Adrenal gland (tissue), 12 donors: ENCODE results near the gene ISL1. TPM values are rescaled to one million over a fixed set of nuclear protein-coding genes. Genes with fewer than 3 reads are reported as not detected.

Experiments
- DNase-seq, 7 donors: peaks; one replicate each; pipeline ENCODE4 v3.0.0-alpha.2; 2019 to 2020
- H3K27ac ChIP-seq, 5 donors: fragments of 200-600 bp; sonication (generic) in 4 of 5; 1 replicate in 3 of 5; 2 replicates in 2 of 5; pipeline versions ENCODE4 v1.5.1 to v1.8.0; 2016 to 2020; ENCODE audit warnings: mild to moderate bottlenecking in 1 of 5
- H3K27me3 ChIP-seq: fragments of 200-600 bp; 2 replicates; pipeline ENCODE4 v1.8.0; 2021
- H3K36me3 ChIP-seq, 2 donors: fragments of 200-600 bp; replicated peaks in 1 of 2; 1 replicate in 1 of 2; 2 replicates in 1 of 2; pipeline versions ENCODE4 v1.5.1 to v1.8.0; 2018 to 2022
- H3K4me1 ChIP-seq, 2 donors: fragments of 200-600 bp; replicated peaks in 1 of 2; 1 replicate in 1 of 2; 2 replicates in 1 of 2; pipeline versions ENCODE4 v1.5.1 to v1.8.0; 2018 to 2021
- H3K4me3 ChIP-seq, 4 donors: fragments of 200-600 bp; sonication (generic) in 3 of 4; one replicate each; pipeline ENCODE4 v1.5.1; 2016 to 2018
- H3K9me3 ChIP-seq, 3 donors: fragments of 200-600 bp; sonication (generic) in 1 of 3; replicated peaks in 1 of 3; 1 replicate in 2 of 3; 2 replicates in 1 of 3; pipeline versions ENCODE4 v1.5.1 to v1.8.0; 2016 to 2021
- CTCF ChIP-seq, 6 experiments: fragments of 450-650 bp in 4 of 6; fragments of 200-600 bp in 2 of 6; sonication (generic) in 1 of 6; IDR thresholded peaks; 1 replicate in 5 of 6; 2 replicates in 1 of 6; pipeline versions ENCODE4 v1.5.1 to v1.8.0; 2016 to 2021; ENCODE audit warnings: antibody characterized with exemption in 6 of 6, mild to moderate bottlenecking in 2 of 6, moderate library complexity in 1 of 6
- POLR2A ChIP-seq, 2 donors: fragments of 450-650 bp; IDR thresholded peaks; one replicate each; pipeline ENCODE4 v1.6.1; 2017; ENCODE audit warnings: antibody characterized with exemption in 2 of 2, mild to moderate bottlenecking in 2 of 2, moderate library complexity in 1 of 2
- WGBS, 4 donors: extraction: QIAGEN DNeasy Blood & Tissue Kit in 2 of 4; methylation state at CpG; one replicate each; pipeline versions ENCODE4 v1.1.5 to v1.1.7; 2013 to 2017; 5-methylcytosine and 5-hydroxymethylcytosine counted together
- intact Hi-C, 2 donors: fragments of 100-400 bp; cut with DNase I; formaldehyde crosslinking; loops; one replicate each; pipeline versions ENCODE4 v1.14.1 to v1.15.0; 2022 to 2023
- polyA plus RNA-seq, 3 donors: library from polyadenylated mRNA; stranded (reverse); fragments of 200-250 nt in 2 of 3; fragments of 350-450 nt in 1 of 3; fragmentation: Illumina TruSeq in 1 of 3; extraction: RNeasy Lipid Tissue Mini Kit (QIAGEN cat#74804) in 1 of 3; gene quantifications; one replicate each; pipeline ENCODE4 v1.2.3, GENCODE V29; 2013 to 2014
- total RNA-seq, 9 donors: library from RNA; depleted of rRNA in 4 of 9; stranded (reverse); fragments of >200 nt in 4 of 9; fragments of 120-200 nt in 1 of 9; fragmentation: NEBNext Ultra II Directional in 1 of 9; extraction: Animal tissue kit (Norgen Biotek cat#: 25700) in 1 of 9; gene quantifications; one replicate each; pipeline versions ENCODE4 v1.1.0 to v1.2.4, GENCODE V29; 2013 to 2023
- donor health status: healthy with polysubstance abuse.
- donor health status: Bipolar disorder and iron deficiency.
- donor health status: DM: yes; HTN: yes; CAD: no.
- donor health status: DM: no; HTN: no; CAD: no.
- donor health status: DM: no; HTN: no; CAD: no.
- donor health status: DM: yes; HTN: yes; CAD: no.

The ISL1 gene
- total and polyA plus RNA-seq, 12 donors = 0.13 to 10.0 (median 0.69) TPM; not detected in 4

GRCh38 chr5:51392689-51393199 is 9.5 kb downstream of the ISL1 start:
- intact Hi-C loops = no loop called here
- H3K27ac ChIP-seq = no peak overlapping the region
- H3K9me3 ChIP-seq = no peaks in the 10 kb centered on the region
- H3K27me3 ChIP-seq = peaks cover 46% of the 10 kb centered on the region
- no peaks in the 10 kb centered on the region for H3K36me3 ChIP-seq
- no peak overlapping the region for H3K4me3 ChIP-seq
- peaks cover 0 to 4% of the 10 kb centered on the region in 2 donors for H3K4me1 ChIP-seq
- no peak for DNase-seq
- no peak for TF ChIP-seq POLR2A (IDR thresholded peaks at IDR 0.05)
- no peak for TF ChIP-seq CTCF (IDR thresholded peaks at IDR 0.05)
- 20 to 37% (median 23%) methylated on average over 3 of the region's 3 CpGs for WGBS, 4 donors

GRCh38 chr5:51394609-51395008 is 11.4 kb downstream of the ISL1 start:
- H3K9me3 ChIP-seq = no peaks in the 10 kb centered on the region
- peaks cover 0 to 1% of the 10 kb centered on the region in 2 donors for H3K4me1 ChIP-seq
- WGBS, 4 donors = 26 to 41% (median 30%) methylated on average over 2 of the region's 2 CpGs
- intact Hi-C loops = no loop called here
- DNase-seq = no peak
- H3K27me3 ChIP-seq = peaks cover 48% of the 10 kb centered on the region
- no peak for TF ChIP-seq CTCF (IDR thresholded peaks at IDR 0.05)
- no peaks in the 10 kb centered on the region for H3K36me3 ChIP-seq
- no peak overlapping the region for H3K27ac ChIP-seq
- no peak overlapping the region for H3K4me3 ChIP-seq

GRCh38 chr5:51395245-51395644 is 12.0 kb downstream of the ISL1 start:
- no peak for DNase-seq
- 10 to 35% (median 18%) methylated on average over 6 of the region's 6 CpGs for WGBS, 4 donors
- intact Hi-C loops = no loop called here
- Histone ChIP-seq H3K9me3 (no peaks in the 10 kb centered on the region), H3K36me3 (no peaks in the 10 kb centered on the region), H3K4me3 (no peak overlapping the region), H3K4me1 (no peaks in the 10 kb centered on the region), H3K27me3 (peaks cover 43% of the 10 kb centered on the region), H3K27ac (no peak overlapping the region)
- TF ChIP-seq POLR2A (IDR thresholded peaks at IDR 0.05) (no peak), CTCF (IDR thresholded peaks at IDR 0.05) (no peak)

- Histone ChIP-seq H3K9me3 (no peaks in the 10 kb centered on the region), H3K27ac (no peak overlapping the region), H3K27me3 (peaks cover 42% of the 10 kb centered on the region), H3K4me1 (no peaks in the 10 kb centered on the region), H3K36me3 (no peaks in the 10 kb centered on the region), H3K4me3 (no peak overlapping the region)
- DNase-seq = no peak
- 8 to 20% (median 11%) methylated on average over 10 of the region's 10 CpGs for WGBS, 4 donors
- intact Hi-C loops = no loop called here
- TF ChIP-seq CTCF (IDR thresholded peaks at IDR 0.05) (no peak), POLR2A (IDR thresholded peaks at IDR 0.05) (no peak)
Measured at GRCh38 chr5:51395666-51396356, 12.6 kb downstream of the ISL1 start.
